Urinary bladder (tissue), 4 donors: ENCODE measurements around the gene EHD1. TPM values are rescaled to one million over a fixed set of nuclear protein-coding genes. Genes with fewer than 3 reads are reported as not detected.

Source experiments
- DNase-seq: peaks from one replicate; pipeline ENCODE4 v3.0.0-alpha.2; 2015; ENCODE audit errors: extremely low spot score
- H3K27ac ChIP-seq: one replicate; pipeline ENCODE4 v1.5.1; 2013; ENCODE audit warnings: low read depth, mild to moderate bottlenecking, moderate library complexity
- H3K36me3 ChIP-seq: one replicate; pipeline ENCODE4 v1.6.1; 2013; ENCODE audit warnings: mild to moderate bottlenecking, moderate library complexity; ENCODE audit not compliant: insufficient read depth
- H3K4me1 ChIP-seq: one replicate; pipeline ENCODE4 v1.6.1; 2013; ENCODE audit warnings: mild to moderate bottlenecking, moderate library complexity; ENCODE audit not compliant: insufficient read depth
- H3K4me3 ChIP-seq: one replicate; pipeline ENCODE4 v1.5.1; 2013; ENCODE audit warnings: low read depth, low read length
- WGBS: extraction: QIAGEN DNeasy Blood & Tissue Kit; methylation state at CpG from one replicate; pipeline ENCODE4 v1.1.7; 2013; 5-methylcytosine and 5-hydroxymethylcytosine counted together
- polyA plus RNA-seq: library from polyadenylated mRNA; stranded (reverse); fragments of 200-250 nt; gene quantifications from one replicate; pipeline ENCODE4 v1.2.3, GENCODE V29; 2013
- total RNA-seq: library from RNA; depleted of rRNA; stranded (reverse); fragments of >200 nt; gene quantifications from one replicate; pipeline ENCODE4 v1.2.3, GENCODE V29; 2014
- donor health status: healthy with polysubstance abuse.
- donor health status: healthy.

EHD1 gene
- total RNA-seq (31.3 TPM), polyA plus RNA-seq (50.5 TPM)

DNA sequence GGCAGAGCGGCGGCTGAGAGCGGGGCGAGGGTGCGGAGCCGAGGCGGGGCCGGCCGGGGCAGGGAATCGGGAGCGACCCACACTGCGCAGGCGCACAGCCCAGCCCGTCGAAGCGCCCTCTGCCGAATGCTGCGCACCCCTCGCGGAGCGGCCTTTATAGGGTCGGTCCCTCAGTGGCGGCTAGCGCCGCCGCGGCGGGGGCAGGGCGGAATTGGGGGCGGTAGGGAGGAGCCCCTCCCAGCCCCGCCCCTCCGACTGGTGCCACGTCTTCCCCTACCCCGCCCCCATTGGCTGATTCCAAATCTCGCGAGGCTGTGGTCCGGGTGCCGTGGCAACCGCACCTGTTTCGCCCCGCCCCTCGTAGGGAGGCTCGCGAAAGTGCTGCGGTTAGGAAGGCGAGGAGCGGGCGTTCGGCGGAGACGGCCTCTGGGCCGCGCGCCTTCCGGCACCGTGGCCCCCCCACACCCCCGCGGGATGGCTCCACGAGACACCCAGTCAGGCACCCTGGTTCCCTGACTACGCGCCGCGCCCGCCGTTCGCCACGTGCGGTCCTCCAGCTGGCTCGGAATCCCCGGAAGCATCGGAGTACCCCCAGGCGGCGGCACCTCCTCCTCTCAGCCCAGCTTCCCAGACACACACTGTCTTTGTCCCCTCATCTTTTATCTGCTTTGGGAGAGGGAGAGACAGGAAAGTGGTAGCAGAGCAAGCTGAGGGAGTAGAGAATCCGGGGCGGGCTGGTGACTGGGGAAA is at the start of gene EHD1:
Gene EHD1, minus strand, starts transcription at position 128 of the 750 bp plus-strand sequence. CDS start 157 bp downstream, outside the sequence.
- WGBS, result under 1% methylated on average over 75 of the region's 75 CpGs
- Histone ChIP-seq H3K4me1 (no peaks in the 10 kb centered on the region), H3K4me3 (peak within 1 kb of the TSS; percentile 72), H3K36me3 (no peaks in the 10 kb centered on the region), H3K27ac (peak within 1 kb of the TSS; percentile 77)
- DNase-seq, result peak; percentile 94

DNA sequence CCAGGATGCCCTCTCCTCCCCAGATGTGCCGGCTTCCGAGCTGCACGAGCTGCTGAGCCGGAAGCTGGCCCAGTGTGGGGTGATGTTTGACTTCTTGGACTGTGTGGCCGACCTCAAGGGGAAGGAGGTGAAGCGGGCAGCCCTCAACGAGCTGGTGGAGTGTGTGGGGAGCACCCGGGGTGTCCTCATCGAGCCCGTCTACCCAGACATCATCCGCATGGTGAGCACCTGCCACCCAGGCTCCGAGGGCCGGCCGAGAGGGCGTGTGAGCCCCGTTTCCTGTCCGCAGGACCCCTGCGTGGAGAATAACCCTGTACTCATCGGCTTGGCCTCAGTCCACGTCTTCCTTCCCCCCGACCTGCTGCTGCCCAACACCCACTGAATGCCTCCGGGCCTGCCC is 48.3 kb upstream of the EHD1 start:
- no peak for DNase-seq
- Histone ChIP-seq H3K27ac (no peak overlapping the region), H3K36me3 (no peaks in the 10 kb centered on the region), H3K4me3 (no peak overlapping the region), H3K4me1 (no peaks in the 10 kb centered on the region)
- WGBS, result 86% methylated on average over 22 of the region's 22 CpGs

DNA sequence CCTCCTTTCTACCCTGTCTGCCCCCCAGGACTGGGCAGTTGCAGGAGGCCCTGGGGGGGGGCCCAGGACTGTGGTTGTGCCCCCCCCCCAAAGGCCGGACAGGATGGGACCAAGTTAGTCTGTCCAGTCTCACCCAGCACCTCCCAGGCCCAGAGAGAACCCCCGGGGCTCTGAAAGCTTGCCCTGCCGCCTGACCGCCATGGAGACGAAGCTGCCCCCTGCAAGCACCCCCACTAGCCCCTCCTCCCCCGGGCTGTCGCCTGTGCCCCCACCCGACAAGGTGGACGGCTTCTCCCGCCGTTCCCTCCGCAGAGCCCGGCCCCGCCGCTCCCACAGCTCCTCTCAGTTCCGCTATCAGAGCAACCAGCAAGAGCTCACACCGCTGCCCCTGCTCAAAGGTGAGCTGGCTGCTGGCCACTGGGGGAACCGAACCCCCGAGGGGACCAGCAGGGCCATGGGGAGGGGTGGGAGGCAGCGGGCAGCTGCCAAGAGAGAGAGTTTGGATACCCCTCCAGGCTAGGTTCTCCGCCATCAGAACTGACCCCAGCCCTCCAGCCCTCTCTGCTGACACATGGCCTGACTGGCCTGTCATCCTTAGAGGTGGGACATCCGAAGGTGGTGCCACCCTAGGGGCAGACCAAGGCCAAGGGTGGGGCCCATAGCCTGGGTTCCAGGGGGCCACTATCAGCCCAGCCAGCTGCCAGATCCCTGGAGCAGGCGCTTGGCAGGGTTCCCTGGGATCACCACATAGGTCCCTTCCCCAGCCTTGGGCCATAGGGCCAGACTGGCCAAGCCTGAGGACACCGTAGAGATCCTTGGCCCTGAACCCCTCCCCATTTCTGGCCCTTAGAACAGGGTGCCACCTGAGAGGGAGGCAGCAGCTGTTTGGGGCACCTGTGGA is 47.4 kb upstream of the EHD1 start:
- H3K36me3 ChIP-seq, result no peaks in the 10 kb centered on the region
- peak overlapping the region; percentile 89 for H3K4me3 ChIP-seq
- no peaks in the 10 kb centered on the region for H3K4me1 ChIP-seq
- H3K27ac ChIP-seq, result no peak overlapping the region
- DNase-seq, result no peak
- 63% methylated on average over 24 of the region's 24 CpGs for WGBS

GRCh38 chr11:64924910-64925284 is 46.5 kb upstream of the EHD1 start:
- no peak for DNase-seq
- Histone ChIP-seq H3K27ac (peak overlapping the region; percentile 27), H3K4me1 (no peaks in the 10 kb centered on the region), H3K36me3 (no peaks in the 10 kb centered on the region), H3K4me3 (peak overlapping the region; percentile 89)
- WGBS, result under 1% methylated on average over 24 of the region's 24 CpGs

DNA sequence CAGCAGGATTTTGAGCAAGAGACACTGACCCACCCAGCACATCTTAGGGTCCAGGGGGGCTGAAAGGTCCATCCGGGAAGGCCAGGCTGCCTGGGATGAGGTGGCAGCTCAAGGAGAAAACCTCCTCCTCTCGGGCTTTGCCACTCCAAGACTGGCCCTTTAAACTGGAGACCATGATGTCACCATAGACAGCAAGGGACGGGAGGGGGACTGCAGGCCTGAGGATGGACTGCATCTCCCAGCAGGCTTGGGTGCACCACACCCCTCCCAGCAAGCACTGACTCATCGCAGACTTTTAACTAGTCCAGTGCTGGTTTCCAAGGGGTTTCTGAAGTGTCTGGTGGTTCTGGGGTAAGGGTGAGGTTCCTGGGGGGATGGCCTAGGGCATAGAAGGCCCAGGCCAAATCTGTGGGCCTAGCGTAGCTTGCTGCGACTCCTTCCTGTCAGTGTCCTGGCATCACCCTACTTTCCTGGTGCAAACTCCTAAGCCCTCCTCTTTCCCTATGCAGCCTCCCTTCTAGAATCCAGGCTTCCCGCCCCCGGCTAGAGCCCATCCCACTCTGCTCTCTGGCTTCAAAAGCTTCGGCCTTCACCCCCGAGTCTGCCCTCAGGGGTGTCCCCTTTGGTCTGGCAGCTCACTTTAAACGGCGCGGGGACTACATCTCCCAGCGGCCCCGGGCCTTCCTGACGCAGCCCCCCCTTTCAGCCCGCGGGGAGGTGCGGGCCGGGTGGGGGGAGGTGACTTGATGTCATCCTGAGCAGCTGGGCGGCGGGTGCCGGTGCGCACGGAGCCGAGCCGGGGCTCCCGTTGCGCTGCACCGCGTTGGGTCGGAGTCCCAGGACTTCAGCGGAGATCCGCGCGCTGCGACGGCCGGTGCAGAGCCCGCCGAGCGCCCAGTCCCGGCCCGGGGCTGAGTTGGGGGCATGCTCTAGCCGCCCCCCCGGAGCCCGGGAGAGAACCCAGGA is 45.8 kb upstream of the EHD1 start, which contains the start of gene PPP2R5B:
Gene PPP2R5B, plus strand, starts transcription at position 746 of the 966 bp plus-strand sequence. CDS start 1,046 bp downstream, outside the sequence.
- Histone ChIP-seq H3K4me1 (no peaks in the 10 kb centered on the region), H3K36me3 (no peaks in the 10 kb centered on the region), H3K27ac (peak within 1 kb of the TSS; percentile 91), H3K4me3 (peak within 1 kb of the TSS; percentile 89)
- WGBS, result under 1% methylated on average over 47 of the region's 47 CpGs
- peak; percentile 89 for DNase-seq

- Histone ChIP-seq H3K4me3 (no peak overlapping the region), H3K36me3 (no peaks in the 10 kb centered on the region), H3K27ac (no peak overlapping the region), H3K4me1 (no peaks in the 10 kb centered on the region)
- 89% methylated on average over 11 of the region's 11 CpGs for WGBS
- no peak for DNase-seq
Observed at GRCh38 chr11:64923151-64923661, 44.8 kb upstream of the EHD1 start.

GRCh38 chr11:64921384-64921783 is 43.0 kb upstream of the EHD1 start:
- Histone ChIP-seq H3K27ac (no peak overlapping the region), H3K4me1 (no peaks in the 10 kb centered on the region), H3K4me3 (no peak overlapping the region), H3K36me3 (no peaks in the 10 kb centered on the region)
- 50% methylated on average over 3 of the region's 3 CpGs for WGBS
- no peak for DNase-seq

DNA sequence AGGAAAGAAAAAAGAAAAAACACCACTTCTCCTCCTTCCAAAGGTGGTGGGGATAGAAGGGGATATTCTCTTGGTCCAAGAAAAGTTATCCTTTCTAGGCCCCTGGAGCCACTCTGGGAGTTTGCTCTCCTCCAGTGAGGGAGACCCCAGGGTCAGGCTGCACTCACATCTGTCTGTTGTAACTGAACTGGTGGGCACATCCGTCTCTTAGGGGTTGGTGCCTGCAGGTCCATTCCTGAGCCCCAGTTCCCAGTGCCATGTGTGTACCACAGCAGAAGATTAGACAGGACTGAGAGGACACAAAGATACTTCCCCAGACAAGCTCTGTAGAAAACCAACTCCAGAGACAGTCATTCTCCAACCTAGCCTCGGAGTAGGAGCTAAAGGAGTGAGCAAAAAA is 41.7 kb upstream of the EHD1 start:
- 83% methylated on average over 2 of the region's 2 CpGs for WGBS
- no peak for DNase-seq
- no peak overlapping the region for H3K27ac ChIP-seq
- H3K36me3 ChIP-seq, result no peaks in the 10 kb centered on the region
- H3K4me3 ChIP-seq, result no peak overlapping the region
- H3K4me1 ChIP-seq, result no peaks in the 10 kb centered on the region

DNA sequence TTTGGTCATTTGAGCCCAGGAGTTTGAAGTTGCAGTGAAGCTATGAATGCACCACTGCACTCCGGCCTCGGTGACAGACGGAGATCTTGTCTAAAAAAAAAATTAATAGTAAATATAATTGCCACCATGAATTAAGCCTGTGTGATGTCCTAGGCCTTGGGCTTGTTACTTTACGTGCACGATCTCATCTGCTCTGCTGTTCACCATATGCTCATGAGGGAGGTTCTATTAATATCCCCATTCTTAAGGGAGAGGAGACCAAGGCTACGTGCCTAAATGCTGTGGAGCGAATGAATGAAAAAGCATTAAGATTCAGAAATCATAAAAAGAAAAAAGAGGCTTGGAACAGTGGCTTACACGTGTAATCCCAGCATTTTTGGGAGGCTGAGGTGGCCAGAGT is 41.2 kb upstream of the EHD1 start:
- H3K4me1 ChIP-seq, result no peaks in the 10 kb centered on the region
- H3K36me3 ChIP-seq, result no peaks in the 10 kb centered on the region
- 85% methylated on average over 8 of the region's 8 CpGs for WGBS
- H3K27ac ChIP-seq, result no peak overlapping the region
- no peak overlapping the region for H3K4me3 ChIP-seq
- no peak for DNase-seq

DNA sequence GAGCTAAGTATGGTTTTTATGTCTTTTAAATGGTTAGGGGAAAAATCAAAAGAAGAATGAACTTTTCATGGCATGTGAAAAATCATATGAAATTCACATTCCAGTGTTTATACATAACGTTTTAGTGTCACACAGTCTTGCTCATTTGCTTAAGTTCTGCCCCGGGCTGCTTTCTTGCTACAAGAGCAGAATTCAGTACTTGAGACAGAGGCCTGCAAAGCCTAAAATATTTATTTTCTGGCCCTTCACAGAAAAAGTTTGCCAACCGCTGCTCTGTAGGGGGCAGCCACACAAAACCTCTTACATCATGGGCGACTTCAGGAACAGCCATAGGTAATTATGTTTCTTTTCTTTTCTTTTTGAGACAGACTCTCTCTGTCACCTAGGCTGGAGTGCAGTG is 39.6 kb upstream of the EHD1 start:
- 16% methylated on average over 4 of the region's 4 CpGs for WGBS
- no peak for DNase-seq

DNA sequence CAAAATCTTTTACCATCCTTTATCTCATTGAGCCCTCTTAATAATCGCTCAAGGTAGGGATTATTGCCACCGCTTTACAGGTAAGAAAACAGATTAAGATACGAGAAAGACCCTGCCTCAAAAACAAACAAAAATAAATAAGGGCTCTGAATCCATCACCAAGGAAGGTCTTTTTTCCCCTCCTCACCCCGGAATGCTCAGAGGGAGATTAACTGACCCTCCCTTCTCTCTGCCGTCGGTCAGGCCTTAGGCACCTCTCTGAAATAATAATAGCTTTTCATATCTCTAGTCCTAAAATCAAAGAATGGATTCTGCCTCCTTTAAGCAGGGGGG is 39.2 kb upstream of the EHD1 start:
- WGBS, result 6% methylated on average over 6 of the region's 6 CpGs
- no peak for DNase-seq
- Histone ChIP-seq H3K27ac (no peak overlapping the region), H3K4me3 (peak overlapping the region; percentile 49), H3K4me1 (no peaks in the 10 kb centered on the region), H3K36me3 (no peaks in the 10 kb centered on the region)

More for the DNA sequence above, 39.6 kb upstream of the EHD1 start:
- Histone ChIP-seq H3K4me1 (no peaks in the 10 kb centered on the region), H3K36me3 (no peaks in the 10 kb centered on the region), H3K4me3 (peak overlapping the region; percentile 49), H3K27ac (no peak overlapping the region)

GRCh38 chr11:64916775-64917662 is 38.6 kb upstream of the EHD1 start, which contains the start of gene ATG2A:
TSS of gene ATG2A (minus strand) at chr11:64917209. CDS start at chr11:64917135, 74 bp downstream.
- DNase-seq, result peak; percentile 98
- under 1% methylated on average over 57 of the region's 57 CpGs for WGBS
- peak within 1 kb of the TSS; percentile 82 for H3K4me3 ChIP-seq
- H3K27ac ChIP-seq, result peak within 1 kb of the TSS; percentile 70
- no peaks in the 10 kb centered on the region for H3K4me1 ChIP-seq
- peaks cover under 1% of the 10 kb centered on the region for H3K36me3 ChIP-seq
